Omental fat pad (tissue), 4 donors: ENCODE measurements around the gene SCN5A. TPM values are rescaled to one million over a fixed set of nuclear protein-coding genes. Genes with fewer than 3 reads are reported as not detected.

Source experiments
- ATAC-seq: fragments of 150-250 bp; one replicate; pipeline ENCODE4 v1.9.1; 2016; ENCODE audit warnings: mild to moderate bottlenecking, moderate library complexity; ENCODE audit not compliant: low FRiP score
- DNase-seq: peaks from one replicate; pipeline ENCODE4 v3.0.0-alpha.2; 2019; ENCODE audit warnings: low spot score
- total RNA-seq, 4 donors: library from RNA; depleted of rRNA; stranded (reverse); fragments of >200 nt; gene quantifications; one replicate each; pipeline ENCODE4 v1.1.0, GENCODE V29; 2016
- TF ChIP-seq, protein P1 (sequence below), 3 donors: fragments of 450-650 bp; IDR thresholded peaks; one replicate each; pipeline ENCODE4 v1.5.1; 2016 to 2017; ENCODE audit warnings: antibody characterized with exemption in 3 of 3, mild to moderate bottlenecking in 3 of 3, moderate library complexity in 2 of 3

SCN5A gene
- total RNA-seq, 4 donors from 2014 or later: 0.06 to 0.79 (median 0.09) TPM; not detected in 1

DNA sequence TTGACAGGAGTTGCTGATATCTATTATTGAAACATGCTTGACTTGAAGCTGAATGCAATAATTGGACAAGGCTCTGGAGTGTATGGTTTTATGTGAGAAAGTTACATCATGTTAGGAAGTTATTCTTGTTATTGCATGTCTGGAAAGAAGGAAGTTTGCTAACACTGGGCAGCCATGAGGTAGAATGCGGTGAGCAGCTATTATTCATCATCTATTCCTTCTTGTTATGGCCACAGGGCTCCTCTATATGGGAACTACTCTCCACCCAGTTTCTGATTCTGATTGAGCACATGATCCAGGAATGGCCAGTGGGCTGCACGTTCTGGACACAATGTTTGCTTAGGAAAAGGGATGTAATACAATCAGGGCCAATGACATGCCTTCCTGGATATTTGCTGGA, 37.8 kb upstream of the SCN5A start:
- no peak for ATAC-seq
- TF ChIP-seq, protein P1, sequence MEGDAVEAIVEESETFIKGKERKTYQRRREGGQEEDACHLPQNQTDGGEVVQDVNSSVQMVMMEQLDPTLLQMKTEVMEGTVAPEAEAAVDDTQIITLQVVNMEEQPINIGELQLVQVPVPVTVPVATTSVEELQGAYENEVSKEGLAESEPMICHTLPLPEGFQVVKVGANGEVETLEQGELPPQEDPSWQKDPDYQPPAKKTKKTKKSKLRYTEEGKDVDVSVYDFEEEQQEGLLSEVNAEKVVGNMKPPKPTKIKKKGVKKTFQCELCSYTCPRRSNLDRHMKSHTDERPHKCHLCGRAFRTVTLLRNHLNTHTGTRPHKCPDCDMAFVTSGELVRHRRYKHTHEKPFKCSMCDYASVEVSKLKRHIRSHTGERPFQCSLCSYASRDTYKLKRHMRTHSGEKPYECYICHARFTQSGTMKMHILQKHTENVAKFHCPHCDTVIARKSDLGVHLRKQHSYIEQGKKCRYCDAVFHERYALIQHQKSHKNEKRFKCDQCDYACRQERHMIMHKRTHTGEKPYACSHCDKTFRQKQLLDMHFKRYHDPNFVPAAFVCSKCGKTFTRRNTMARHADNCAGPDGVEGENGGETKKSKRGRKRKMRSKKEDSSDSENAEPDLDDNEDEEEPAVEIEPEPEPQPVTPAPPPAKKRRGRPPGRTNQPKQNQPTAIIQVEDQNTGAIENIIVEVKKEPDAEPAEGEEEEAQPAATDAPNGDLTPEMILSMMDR (IDR thresholded peaks at IDR 0.05): no peak
- DNase-seq: no peak

DNA sequence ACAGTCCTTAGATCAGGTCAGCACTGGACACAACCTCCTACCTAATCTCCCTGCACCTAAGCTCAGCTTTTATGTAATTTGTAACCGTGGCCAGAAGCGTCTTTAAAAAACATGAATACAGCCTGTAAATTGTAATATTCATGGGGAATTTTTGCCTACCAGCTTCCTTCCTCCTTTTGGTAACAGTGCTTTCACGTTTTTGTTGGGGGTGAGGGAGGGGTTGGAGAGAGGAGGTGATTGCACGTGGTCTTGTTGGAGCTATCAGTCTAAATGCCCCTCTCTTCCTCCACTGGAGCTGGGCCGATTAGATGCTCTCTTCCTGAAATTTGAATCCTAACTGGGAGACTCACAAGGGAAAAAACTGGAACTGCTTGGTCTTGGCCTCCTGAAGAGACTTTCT, 35.1 kb upstream of the SCN5A start:
- DNase-seq: no peak

DNA sequence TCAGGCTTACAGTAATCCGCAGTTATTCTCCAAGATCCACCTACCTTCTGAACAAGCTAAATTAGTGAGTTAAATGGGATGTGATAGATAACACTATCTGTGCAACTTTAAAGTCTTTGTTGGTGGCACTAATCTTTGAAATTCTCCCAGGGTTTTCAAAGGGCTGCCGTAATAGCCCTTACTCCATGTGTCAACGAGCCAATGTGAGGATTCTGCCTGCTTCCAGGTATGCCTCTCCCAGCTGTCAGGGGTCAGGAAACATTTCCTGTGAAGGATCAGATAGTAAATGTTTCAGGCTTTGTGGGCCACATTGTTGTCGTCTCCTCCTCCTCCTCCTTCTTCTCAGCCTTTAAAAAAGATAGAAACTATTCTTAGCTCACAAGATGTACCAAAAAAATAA, 20.2 kb upstream of the SCN5A start:
- no peak for ATAC-seq
- TF ChIP-seq, protein P1 (IDR thresholded peaks at IDR 0.05): no peak
- no peak for DNase-seq

More for the DNA sequence above, 35.1 kb upstream of the SCN5A start:
- TF ChIP-seq, protein P1 (IDR thresholded peaks at IDR 0.05): no peak
- no peak for ATAC-seq

- ATAC-seq: no peak
- DNase-seq: no peak
- TF ChIP-seq, protein P1 (IDR thresholded peaks at IDR 0.05): no peak
These were observed 13.1 kb upstream of the SCN5A start for GRCh38 chr3:38662544-38662943.

- no peak for DNase-seq
- no peak for ATAC-seq
- TF ChIP-seq, protein P1 (IDR thresholded peaks at IDR 0.05): no peak
These were observed 9.4 kb upstream of the SCN5A start for GRCh38 chr3:38658841-38659240.

- DNase-seq (no peak), ATAC-seq (no peak)
- TF ChIP-seq, protein P1 (IDR thresholded peaks at IDR 0.05): no peak
These were observed 7.9 kb upstream of the SCN5A start for GRCh38 chr3:38657369-38657768.

GRCh38 chr3:38655708-38656300, 6.3 kb upstream of the SCN5A start:
- DNase-seq (no peak), ATAC-seq (no peak)
- TF ChIP-seq, protein P1 (IDR thresholded peaks at IDR 0.05): no peak
